Measurements from ENCODE around the gene KRTAP4-8.

- no peak for TF ChIP-seq ZNF432 (CRISPR knock-in tag; IDR thresholded peaks at IDR 0.05; ENCODE audit: borderline replicate concordance)
- TF ChIP-seq PAX8 (CRISPR knock-in tag; IDR thresholded peaks at IDR 0.05; ENCODE audit: borderline replicate concordance) = no peak
- TF ChIP-seq ZNF777 (CRISPR knock-in tag; IDR thresholded peaks at IDR 0.05) = no peak
- no peak for TF ChIP-seq JUND (CRISPR knock-in tag; IDR thresholded peaks at IDR 0.05)
Measured at GRCh38 chr17:41140360-41141131, 42.6 kb upstream of the KRTAP4-8 start, which contains the start of gene KRTAP4-6.

Measured in HepG2 (cell line).